PC-9 (cell line): ENCODE data around the gene CEP57L1. TPM values are rescaled to one million over a fixed set of nuclear protein-coding genes. Genes with fewer than 3 reads are reported as not detected.
"Not testable (repeated sequence)": the region's sequence is repeated elsewhere in the genome, so short reads cannot be mapped to it uniquely, and the experiment has no call there.

ENCODE experiments used
- BruUV-seq: library from RNA; stranded (reverse); fragments of 400-500 nt; replicated peaks from 2 replicates; lab custom pipeline; 2021; lab: Mats Ljungman, UMichigan
- CTCF ChIA-PET: fragments of 300-600 bp; sonication (Branson Sonifier 250); formaldehyde crosslinking; loops from one replicate; lab custom pipeline; 2022; ENCODE audit warnings: antibody characterized with exemption; lab: Charles Lee
- POLR2A ChIA-PET: fragments of 300-600 bp; sonication (Branson Sonifier 250); formaldehyde crosslinking; loops from one replicate; lab custom pipeline; 2022; ENCODE audit warnings: antibody characterized with exemption; ENCODE audit not compliant: unreplicated experiment; lab: Charles Lee
- DNase-seq, 2 experiments: peaks; one replicate each; pipeline versions ENCODE4 v3.0.0 to v3.0.0-alpha.2; 2015 to 2022; ENCODE audit warnings: mixed read lengths in 1 of 2
- H2AFZ ChIP-seq: fragments of 200-600 bp; sonication (generic); 2 replicates; pipeline ENCODE4 v1.8.1; 2017; ENCODE audit warnings: antibody characterized with exemption
- H3F3A ChIP-seq: fragments of 200-600 bp; sonication (generic); 2 replicates; pipeline ENCODE4 v1.8.1; 2017; ENCODE audit warnings: antibody characterized with exemption, mild to moderate bottlenecking, low read depth; ENCODE audit not compliant: insufficient read depth
- H3K27ac ChIP-seq: fragments of 200-600 bp; sonication (generic); 2 replicates; pipeline ENCODE4 v1.6.1; 2016; ENCODE audit warnings: mixed run types
- H3K27me3 ChIP-seq: fragments of 200-600 bp; sonication (generic); 2 replicates; pipeline ENCODE4 v1.6.1; 2016; ENCODE audit warnings: low read depth, mixed run types; ENCODE audit not compliant: insufficient read depth
- H3K36me3 ChIP-seq: fragments of 200-600 bp; sonication (generic); 2 replicates; pipeline ENCODE4 v1.6.1; 2016; ENCODE audit warnings: low read depth, mixed run types
- H3K4me1 ChIP-seq: fragments of 200-600 bp; sonication (generic); replicated peaks from 2 replicates; pipeline ENCODE4 v1.6.1; 2016; ENCODE audit warnings: mixed run types; ENCODE audit not compliant: insufficient read depth
- H3K4me2 ChIP-seq: fragments of 200-600 bp; sonication (generic); 2 replicates; pipeline ENCODE4 v1.6.1; 2017; ENCODE audit warnings: mixed run types
- H3K4me3 ChIP-seq: fragments of 200-600 bp; sonication (generic); 2 replicates; pipeline ENCODE4 v1.6.1; 2016; ENCODE audit warnings: mixed run types
- H3K79me2 ChIP-seq: fragments of 200-600 bp; sonication (generic); 2 replicates; pipeline ENCODE4 v1.6.1; 2017; ENCODE audit warnings: low read depth, mixed run types
- H3K9me2 ChIP-seq: fragments of 200-600 bp; sonication (generic); 2 replicates; pipeline ENCODE4 v1.8.1; 2017; ENCODE audit warnings: mild to moderate bottlenecking; ENCODE audit not compliant: insufficient read depth
- H3K9me3 ChIP-seq: fragments of 200-600 bp; sonication (generic); 2 replicates; pipeline ENCODE4 v1.8.1; 2016; ENCODE audit warnings: low read depth; ENCODE audit not compliant: insufficient read depth
- H4K20me1 ChIP-seq: fragments of 200-600 bp; sonication (generic); 2 replicates; pipeline ENCODE4 v1.8.1; 2017; ENCODE audit not compliant: insufficient read depth
- EZH2 ChIP-seq: fragments of 200-600 bp; sonication (generic); IDR thresholded peaks from 2 replicates; pipeline ENCODE4 v1.8.0; 2017; ENCODE audit warnings: antibody characterized with exemption, low read depth
- intact Hi-C: fragments of 100-400 bp; cut with micrococcal nuclease; formaldehyde crosslinking; loops from one replicate; pipeline ENCODE4 v1.10.0; 2022; ENCODE audit not compliant: unreplicated experiment
- total RNA-seq: library from RNA; stranded (reverse); gene quantifications from 2 replicates; pipeline ENCODE4 v1.2.3, GENCODE V29; 2021
- TF ChIP-seq, protein P1 (sequence below): fragments of 200-600 bp; sonication (generic); conservative IDR thresholded peaks from 2 replicates; pipeline ENCODE4 v1.6.1; 2017; ENCODE audit warnings: mixed run types, antibody characterized with exemption, mild to moderate bottlenecking, moderate library complexity

The CEP57L1 gene
- total RNA-seq, 1 experiment from 2014 or later: 18.3 TPM

DNA sequence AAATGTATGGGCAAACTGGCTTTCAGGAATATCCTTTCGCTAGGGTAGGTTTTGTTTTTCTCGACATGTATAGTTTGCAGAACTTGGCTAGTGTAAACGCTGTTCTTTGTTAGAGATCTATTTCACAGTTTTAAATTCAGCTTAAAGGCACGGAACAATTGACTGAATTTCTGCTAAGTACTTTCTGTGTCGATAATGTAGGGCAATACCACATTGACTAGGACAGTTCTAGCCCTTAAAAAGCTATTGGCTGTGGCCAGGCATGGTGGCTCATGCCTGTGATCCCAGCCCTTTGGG is 92.8 kb downstream of the CEP57L1 start:
- H3K9me3 ChIP-seq: no peaks in the 10 kb centered on the region; the same call in 1 of the 2 replicates
- intact Hi-C loops: loop anchor here (1.0 to 5.0 kb wide), 4 partner anchors 269 to 864 kb away; partner anchors contain the start of genes AK9, FIG4 and MICAL1
- H4K20me1 ChIP-seq: no peaks in the 10 kb centered on the region
- H3K4me3 ChIP-seq: no peak overlapping the region
- DNase-seq: no peak
- BruUV-seq: no TSS peak
- H3K36me3 ChIP-seq: no peaks in the 10 kb centered on the region
- H3K4me2 ChIP-seq: no peak overlapping the region
- no peak overlapping the region for H2AFZ ChIP-seq
- no peaks in the 10 kb centered on the region for H3F3A ChIP-seq
- no peaks in the 10 kb centered on the region for H3K27me3 ChIP-seq
- H3K9me2 ChIP-seq: no peaks in the 10 kb centered on the region
- H3K4me1 ChIP-seq: no peaks in the 10 kb centered on the region
- ChIA-PET CTCF (interaction anchor here (0.6 to 1.7 kb wide), 3 partner anchors 10 to 195 kb away, joined by 3 to 17 read pairs (median 3); partner anchors contain the start of gene CD164), POLR2A (interaction anchor here (0.6 kb wide), 2 partner anchors 173 to 209 kb away, joined by 5 to 7 read pairs; no protein-coding TSS in a partner anchor)
- TF ChIP-seq, protein P1, sequence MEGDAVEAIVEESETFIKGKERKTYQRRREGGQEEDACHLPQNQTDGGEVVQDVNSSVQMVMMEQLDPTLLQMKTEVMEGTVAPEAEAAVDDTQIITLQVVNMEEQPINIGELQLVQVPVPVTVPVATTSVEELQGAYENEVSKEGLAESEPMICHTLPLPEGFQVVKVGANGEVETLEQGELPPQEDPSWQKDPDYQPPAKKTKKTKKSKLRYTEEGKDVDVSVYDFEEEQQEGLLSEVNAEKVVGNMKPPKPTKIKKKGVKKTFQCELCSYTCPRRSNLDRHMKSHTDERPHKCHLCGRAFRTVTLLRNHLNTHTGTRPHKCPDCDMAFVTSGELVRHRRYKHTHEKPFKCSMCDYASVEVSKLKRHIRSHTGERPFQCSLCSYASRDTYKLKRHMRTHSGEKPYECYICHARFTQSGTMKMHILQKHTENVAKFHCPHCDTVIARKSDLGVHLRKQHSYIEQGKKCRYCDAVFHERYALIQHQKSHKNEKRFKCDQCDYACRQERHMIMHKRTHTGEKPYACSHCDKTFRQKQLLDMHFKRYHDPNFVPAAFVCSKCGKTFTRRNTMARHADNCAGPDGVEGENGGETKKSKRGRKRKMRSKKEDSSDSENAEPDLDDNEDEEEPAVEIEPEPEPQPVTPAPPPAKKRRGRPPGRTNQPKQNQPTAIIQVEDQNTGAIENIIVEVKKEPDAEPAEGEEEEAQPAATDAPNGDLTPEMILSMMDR: no peak; the same call in 1 of the 2 replicates
- H3K79me2 ChIP-seq: no peaks in the 10 kb centered on the region
- H3K27ac ChIP-seq: no peak overlapping the region

DNA sequence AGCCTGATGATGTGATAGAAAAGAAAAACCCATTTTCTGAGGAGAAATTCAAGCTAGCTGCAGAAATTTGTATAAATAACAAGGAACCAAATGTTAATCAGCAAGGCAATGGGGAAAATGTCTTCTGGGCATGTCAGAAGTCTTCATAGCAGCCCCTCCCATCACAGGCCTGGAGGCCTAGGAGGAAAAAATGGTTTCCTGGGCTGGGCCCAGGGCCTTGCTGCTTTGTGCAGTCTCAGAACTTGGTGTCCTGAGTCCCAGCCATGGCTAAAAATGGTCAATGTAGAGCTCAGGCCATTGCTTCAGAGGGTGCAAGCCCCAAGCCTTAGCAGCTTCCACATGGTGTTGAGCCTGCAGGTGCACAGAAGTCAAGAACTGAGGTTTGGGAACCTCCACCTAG is 96.1 kb downstream of the CEP57L1 start:
- H3K27me3 ChIP-seq, H4K20me1 ChIP-seq, H3K79me2 ChIP-seq, POLR2A ChIA-PET, H2AFZ ChIP-seq, H3F3A ChIP-seq, H3K4me2 ChIP-seq, H3K4me1 ChIP-seq, H3K9me2 ChIP-seq, H3K9me3 ChIP-seq, H3K27ac ChIP-seq, CTCF ChIA-PET, H3K4me3 ChIP-seq, BruUV-seq, intact Hi-C loops, DNase-seq, H3K36me3 ChIP-seq: not testable (repeated sequence)

DNA sequence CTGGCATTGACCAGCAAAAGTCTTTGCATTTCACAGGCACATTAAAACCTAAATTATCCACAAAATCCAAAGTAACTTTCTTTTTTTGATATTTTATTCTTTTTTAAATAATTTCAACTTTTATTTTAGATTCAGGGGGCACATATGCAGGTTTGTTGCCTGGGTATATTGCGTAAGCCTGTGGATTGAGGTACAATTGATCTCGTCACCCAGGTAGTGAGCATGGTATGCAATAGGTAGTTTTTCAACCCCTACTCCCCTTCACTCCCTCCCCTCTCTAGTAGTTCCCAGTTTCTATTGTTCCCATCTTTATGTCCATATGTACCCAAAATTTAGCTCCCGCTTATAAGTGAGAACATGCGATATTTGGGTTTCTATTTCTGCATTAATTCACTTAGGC is 97.6 kb downstream of the CEP57L1 start:
- H4K20me1 ChIP-seq: no peaks in the 10 kb centered on the region
- no peak overlapping the region for H3K4me2 ChIP-seq
- CTCF ChIA-PET: no interaction called here
- no peak for DNase-seq
- no TSS peak for BruUV-seq
- intact Hi-C loops: no loop called here
- no peaks in the 10 kb centered on the region; the same call in 1 of the 2 replicates for H3K9me3 ChIP-seq
- H3K79me2 ChIP-seq: no peaks in the 10 kb centered on the region
- no peaks in the 10 kb centered on the region for H3K9me2 ChIP-seq
- no peak for TF ChIP-seq EZH2
- TF ChIP-seq, protein P1: no peak
- H3K4me1 ChIP-seq: no peaks in the 10 kb centered on the region
- no peak overlapping the region for H2AFZ ChIP-seq
- POLR2A ChIA-PET: no interaction called here
- no peaks in the 10 kb centered on the region for H3K27me3 ChIP-seq
- no peak overlapping the region for H3K27ac ChIP-seq
- no peaks in the 10 kb centered on the region for H3K36me3 ChIP-seq
- H3K4me3 ChIP-seq: no peak overlapping the region
- H3F3A ChIP-seq: no peaks in the 10 kb centered on the region

DNA sequence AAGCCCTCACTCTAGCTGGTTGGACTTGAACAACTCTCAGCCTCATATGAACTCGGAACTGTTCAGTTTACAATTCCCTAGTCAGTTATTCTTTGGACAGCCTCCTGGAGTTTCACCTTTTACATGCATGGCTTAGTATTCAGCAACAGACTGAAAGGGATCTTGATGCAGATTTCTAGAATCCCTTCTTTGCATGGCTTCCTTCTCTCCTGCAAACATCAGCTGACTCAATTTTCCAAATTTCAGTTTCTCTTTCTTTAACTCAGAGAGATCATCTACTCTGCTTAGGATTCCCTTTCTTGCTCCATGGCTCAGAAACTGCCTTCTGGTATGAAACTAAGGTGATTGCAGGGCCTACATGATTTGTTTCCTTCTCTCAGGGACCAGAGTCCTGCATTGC is 99.6 kb downstream of the CEP57L1 start:
- no peak for DNase-seq

More for the DNA sequence above, 99.6 kb downstream of the CEP57L1 start:
- no peak for TF ChIP-seq EZH2
- TF ChIP-seq, protein P1: no peak
- no peaks in the 10 kb centered on the region for H3F3A ChIP-seq
- no peak overlapping the region for H2AFZ ChIP-seq
- no peaks in the 10 kb centered on the region for H3K36me3 ChIP-seq
- ChIA-PET POLR2A (interaction anchor here (0.7 kb wide), 1 partner anchor 312 kb away, joined by 7 read pairs; no protein-coding TSS in a partner anchor), CTCF (no interaction called here)
- BruUV-seq: no TSS peak
- H3K27me3 ChIP-seq: no peaks in the 10 kb centered on the region
- no peak overlapping the region for H3K27ac ChIP-seq
- no peaks in the 10 kb centered on the region for H3K79me2 ChIP-seq
- no peak overlapping the region for H3K4me2 ChIP-seq
- H3K9me3 ChIP-seq: no peaks in the 10 kb centered on the region; the same call in 1 of the 2 replicates
- intact Hi-C loops: no loop called here
- H4K20me1 ChIP-seq: no peaks in the 10 kb centered on the region
- H3K4me3 ChIP-seq: no peak overlapping the region
- no peaks in the 10 kb centered on the region for H3K4me1 ChIP-seq
- H3K9me2 ChIP-seq: no peaks in the 10 kb centered on the region
